Heart right ventricle (tissue), 16 donors: ENCODE results near the gene CDK4. TPM values are rescaled to one million over a fixed set of nuclear protein-coding genes. Genes with fewer than 3 reads are reported as not detected.

Experiments used
- ATAC-seq, 8 donors: fragments of 200-7000 bp; cut with Tn5 transposase; one replicate each; pipeline ENCODE4 v1.9.1; 2020; ENCODE audit warnings: mild to moderate bottlenecking in 8 of 8, moderate library complexity in 8 of 8, moderate number of reproducible peaks in 1 of 8
- DNase-seq, 2 donors: peaks; one replicate each; pipeline ENCODE4 v3.0.0-alpha.2; 2020
- H3K27ac ChIP-seq, 10 donors: fragments of 200-600 bp; sonication (generic) in 2 of 10; one replicate each; pipeline versions ENCODE4 v1.5.0 to v1.8.0; 2020 to 2022; ENCODE audit warnings: mild to moderate bottlenecking in 3 of 10
- H3K27me3 ChIP-seq, 7 donors: fragments of 200-600 bp; one replicate each; pipeline ENCODE4 v1.8.0; 2021 to 2022; ENCODE audit warnings: mild to moderate bottlenecking in 2 of 7
- H3K36me3 ChIP-seq, 9 donors: fragments of 200-600 bp; sonication (generic) in 1 of 9; one replicate each; pipeline versions ENCODE4 v1.5.0 to v1.8.0; 2020 to 2022; ENCODE audit warnings: mild to moderate bottlenecking in 2 of 9
- H3K4me1 ChIP-seq, 9 donors: fragments of 200-600 bp; sonication (generic) in 1 of 9; one replicate each; pipeline versions ENCODE4 v1.5.0 to v1.8.0; 2020 to 2022; ENCODE audit warnings: mild to moderate bottlenecking in 4 of 9
- H3K4me3 ChIP-seq, 10 donors: fragments of 200-600 bp; sonication (generic) in 2 of 10; one replicate each; pipeline versions ENCODE4 v1.5.0 to v1.8.0; 2020 to 2022; ENCODE audit warnings: mild to moderate bottlenecking in 7 of 10, moderate library complexity in 2 of 10
- H3K9me3 ChIP-seq, 11 donors: fragments of 200-600 bp in 10 of 11; sonication (generic) in 2 of 11; one replicate each; pipeline versions ENCODE4 v1.5.0 to v1.8.0; 2013 to 2022; ENCODE audit warnings: mild to moderate bottlenecking in 2 of 11, control low read depth in 1 of 11, moderate library complexity in 1 of 11
- CTCF ChIP-seq, 9 donors: fragments of 200-600 bp; sonication (generic) in 2 of 9; IDR thresholded peaks; one replicate each; pipeline versions ENCODE4 v1.5.0 to v1.8.0; 2021 to 2022; ENCODE audit warnings: antibody characterized with exemption in 9 of 9, mild to moderate bottlenecking in 5 of 9, moderate library complexity in 1 of 9
- WGBS, 2 donors: extraction: QIAGEN DNeasy Blood & Tissue Kit; methylation state at CpG; one replicate each; pipeline ENCODE4 v1.1.7; 2013; ENCODE audit warnings: inconsistent platforms in 1 of 2; 5-methylcytosine and 5-hydroxymethylcytosine counted together
- intact Hi-C, 10 donors: fragments of 100-400 bp; cut with DNase I; formaldehyde crosslinking; loops; one replicate each; pipeline versions ENCODE4 v1.11.1 to v1.14.2; 2022
- polyA plus RNA-seq, 2 donors: library from polyadenylated mRNA; stranded (reverse); fragments of 200-250 nt; gene quantifications; one replicate each; pipeline ENCODE4 v1.2.3, GENCODE V29; 2013
- total RNA-seq, 10 donors: library from RNA; stranded (reverse); fragmentation: NEBNext Ultra II Directional in 3 of 10; extraction: Animal tissue kit (Norgen Biotek cat#: 25700) in 3 of 10; gene quantifications; one replicate each; pipeline versions ENCODE4 v1.2.1 to v1.2.4, GENCODE V29; 2021 to 2023
- donor health status: Arrhythmogenic right ventricular cardiomyopathy.
- donor health status: ischemic (EF 13 %, LVEDD 7.1; RV severe dilation, severe dysfunction).
- donor health status: healthy with polysubstance abuse.
- donor health status: DM: no; HTN: yes; CAD: no.
- donor health status: DM: no; HTN: no; CAD: no.
- donor health status: ischemic (EF 25% LVEDD 6.9; RV normal size, moderate dysfunction).
- donor health status: ischemic (EF 25% LVEDD 5.7; RV mildly dilated, moderate dysfunction).
- donor health status: healthy.
- donor health status: DM: yes; HTN: yes; CAD: no.
- donor health status: Ischemic cardiomyopathy.
- donor health status: ischemic (EF 35%, LVEDD 5.7; RV mildly dilated, moderate dysfunction).
- donor health status: nonischemic (EF 11% LVEDD 7.7; RV severe dilation, severe dysfunction).
- donor health status: DM: yes; HTN: yes; CAD: no.
- donor health status: PGD.
- donor health status: ischemic (EF 29% LVEDD 5.4; RV normal size, mild dysfunction).
- donor health status: nonischemic (EF 23%, LVEDD 6.1; RV moderate dilation, normal function).

CDK4 gene
- total and polyA plus RNA-seq, 12 donors = 21.7 to 74.0 (median 52.0) TPM

- H3K27ac ChIP-seq = peak overlapping the region in 9 of 10 donors; percentile 31 to 86 (median 65)
- WGBS, 2 donors = 46 to 49% methylated on average over 5 of the region's 5 CpGs
- no peak for TF ChIP-seq CTCF (IDR thresholded peaks at IDR 0.05)
- no peak for DNase-seq
- intact Hi-C loops = no loop called here
- H3K36me3 ChIP-seq = peaks cover 0 to 9% (median 0%) of the 10 kb centered on the region in 9 donors
- no peak for ATAC-seq
- peaks cover 16 to 74% (median 39%) of the 10 kb centered on the region in 9 donors for H3K4me1 ChIP-seq
- peak overlapping the region in 6 of 10 donors; percentile 5 to 58 (median 20) for H3K4me3 ChIP-seq
- H3K9me3 ChIP-seq = no peaks in the 10 kb centered on the region
- H3K27me3 ChIP-seq = peaks cover 13 to 54% (median 44%) of the 10 kb centered on the region in 7 donors
Observed at GRCh38 chr12:57740656-57741412, 11.3 kb downstream of the CDK4 start.

GRCh38 chr12:57739914-57740538 is 12.1 kb downstream of the CDK4 start:
- no peak for TF ChIP-seq CTCF (IDR thresholded peaks at IDR 0.05)
- peak overlapping the region in 9 of 10 donors; percentile 31 to 77 (median 63) for H3K27ac ChIP-seq
- intact Hi-C loops = no loop called here
- peak overlapping the region in 6 of 10 donors; percentile 5 to 58 (median 41) for H3K4me3 ChIP-seq
- WGBS, 2 donors = 35 to 42% methylated on average over 10 of the region's 10 CpGs
- DNase-seq = no peak
- ATAC-seq = no peak
- H3K9me3 ChIP-seq = no peaks in the 10 kb centered on the region
- H3K4me1 ChIP-seq = peaks cover 19 to 71% (median 40%) of the 10 kb centered on the region in 9 donors
- peaks cover 0 to 10% (median 0%) of the 10 kb centered on the region in 9 donors for H3K36me3 ChIP-seq
- peaks cover 13 to 62% (median 52%) of the 10 kb centered on the region in 7 donors for H3K27me3 ChIP-seq

GRCh38 chr12:57739387-57739786 is 12.7 kb downstream of the CDK4 start:
- no peak for DNase-seq
- 17 to 18% methylated on average over 7 of the region's 7 CpGs for WGBS, 2 donors
- Histone ChIP-seq H3K27ac (peak overlapping the region in 8 of 10 donors; percentile 11 to 77 (median 64)), H3K4me1 (peaks cover 19 to 71% (median 39%) of the 10 kb centered on the region in 9 donors), H3K4me3 (peak overlapping the region in 8 of 10 donors; percentile 5 to 56 (median 50)), H3K27me3 (peaks cover 13 to 68% (median 56%) of the 10 kb centered on the region in 7 donors), H3K36me3 (peaks cover 0 to 16% (median 0%) of the 10 kb centered on the region in 9 donors), H3K9me3 (no peaks in the 10 kb centered on the region)
- intact Hi-C loops = no loop called here
- no peak for TF ChIP-seq CTCF (IDR thresholded peaks at IDR 0.05)
- ATAC-seq = peak in 2 of 8 donors; percentile 11 to 31

GRCh38 chr12:57738661-57739237 is 13.4 kb downstream of the CDK4 start, which contains the start of gene AGAP2:
Gene AGAP2 (minus strand): TSS chr12:57738742. CDS start chr12:57738246, 496 bp downstream.
- Histone ChIP-seq H3K4me1 (peaks cover 19 to 66% (median 34%) of the 10 kb centered on the region in 9 donors), H3K9me3 (no peaks in the 10 kb centered on the region), H3K36me3 (peaks cover 0 to 23% (median 0%) of the 10 kb centered on the region in 9 donors), H3K27me3 (peaks cover 13 to 74% (median 63%) of the 10 kb centered on the region in 7 donors), H3K27ac (peak within 1 kb of the TSS; percentile 30 to 77 (median 59)), H3K4me3 (peak within 1 kb of the TSS; percentile 25 to 56 (median 50))
- intact Hi-C loops = no loop called here
- 2 to 13% methylated on average over 30 to 36 of the region's 36 CpGs for WGBS, 2 donors
- ATAC-seq = peak in 2 of 8 donors; percentile 3 to 25
- no peak for DNase-seq
- TF ChIP-seq CTCF (IDR thresholded peaks at IDR 0.05) = no peak
